Calu3 (cell line): ENCODE results near the gene AGAP3. TPM values are rescaled to one million over a fixed set of nuclear protein-coding genes. Genes with fewer than 3 reads are reported as not detected.
"Not testable (repeated sequence)": the region's sequence is repeated elsewhere in the genome, so short reads cannot be mapped to it uniquely, and the experiment has no call there.

Experiments used
- BruUV-seq: library from RNA; stranded (reverse); fragments of 400-500 nt; replicated peaks from 2 replicates; lab custom pipeline; 2021; lab: Mats Ljungman, UMichigan
- CTCF ChIA-PET: fragments of 300-600 bp; sonication (Branson Sonifier 250); formaldehyde crosslinking; loops from one replicate; lab custom pipeline; 2022; ENCODE audit warnings: antibody characterized with exemption; lab: Charles Lee
- DNase-seq: peaks from one replicate; pipeline ENCODE4 v3.0.0; 2022
- H3K27ac Mint-ChIP-seq: one replicate; pipeline ENCODE4 v1.8.0; 2022; ENCODE audit warnings: mixed read lengths; ENCODE audit not compliant: unreplicated experiment
- H3K27me3 Mint-ChIP-seq: one replicate; pipeline ENCODE4 v1.8.0; 2022; ENCODE audit warnings: mixed read lengths; ENCODE audit not compliant: unreplicated experiment
- H3K36me3 Mint-ChIP-seq: one replicate; pipeline ENCODE4 v1.8.0; 2022; ENCODE audit warnings: mild to moderate bottlenecking, moderate library complexity, mixed read lengths; ENCODE audit not compliant: insufficient read depth, unreplicated experiment
- H3K4me1 Mint-ChIP-seq: one replicate; pipeline ENCODE4 v1.8.0; 2022; ENCODE audit warnings: mild to moderate bottlenecking, low read depth, mixed read lengths; ENCODE audit not compliant: unreplicated experiment
- H3K4me3 Mint-ChIP-seq: one replicate; pipeline ENCODE4 v1.8.0; 2022; ENCODE audit warnings: mild to moderate bottlenecking, low read depth, moderate library complexity, mixed read lengths; ENCODE audit not compliant: unreplicated experiment
- H3K9me3 Mint-ChIP-seq: one replicate; pipeline ENCODE4 v1.8.0; 2022; ENCODE audit warnings: low read depth, mixed read lengths; ENCODE audit not compliant: unreplicated experiment
- CTCF ChIP-seq: fragments of 200-600 bp; IDR thresholded peaks from one replicate; pipeline ENCODE4 v1.8.0; 2022; ENCODE audit warnings: antibody characterized with exemption; ENCODE audit not compliant: unreplicated experiment
- intact Hi-C: fragments of 100-400 bp; cut with micrococcal nuclease; formaldehyde crosslinking; loops from one replicate; pipeline ENCODE4 v1.10.0; 2022; ENCODE audit not compliant: unreplicated experiment
- total RNA-seq: library from RNA; stranded (reverse); gene quantifications from 2 replicates; pipeline ENCODE4 v1.2.3, GENCODE V29; 2022

AGAP3 gene
- total RNA-seq, 1 experiment from 2014 or later: 73.4 TPM

GRCh38 chr7:151040616-151041375 is 45.5 kb upstream of the AGAP3 start:
- Mint-ChIP-seq H3K27ac (no peak overlapping the region), H3K36me3 (peaks cover 33% of the 10 kb centered on the region), H3K27me3 (no peaks in the 10 kb centered on the region), H3K4me3 (no peak overlapping the region), H3K9me3 (no peaks in the 10 kb centered on the region), H3K4me1 (peaks cover 20% of the 10 kb centered on the region)
- TF ChIP-seq CTCF: no peak
- no TSS peak for BruUV-seq
- CTCF ChIA-PET: no interaction called here
- intact Hi-C loops: no loop called here
- DNase-seq: no peak

DNA sequence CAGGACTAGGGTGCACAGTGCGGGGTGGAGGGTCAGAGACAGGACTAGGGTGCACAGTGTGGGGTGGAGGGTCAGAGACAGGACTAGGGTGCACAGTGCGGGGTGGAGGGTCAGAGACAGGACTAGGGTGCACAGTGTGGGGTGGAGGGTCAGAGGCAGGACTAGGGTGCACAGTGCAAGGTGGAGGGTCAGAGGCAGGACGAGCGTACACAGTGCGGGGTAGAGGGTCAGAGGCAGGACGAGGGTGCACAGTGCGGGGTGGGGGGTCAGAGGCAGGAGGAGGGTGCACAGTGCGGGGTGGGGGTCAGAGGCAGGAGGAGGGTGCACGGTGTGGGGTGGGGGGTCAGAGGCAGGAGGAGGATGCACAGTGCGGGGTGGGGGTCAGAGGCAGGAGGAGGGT is 42.8 kb upstream of the AGAP3 start:
- intact Hi-C loops: not testable (repeated sequence)

GRCh38 chr7:151043959-151044358 is 42.3 kb upstream of the AGAP3 start:
- CTCF ChIA-PET: interaction anchor here (1.1 kb wide), 1 partner anchor 17 kb away, joined by 3 read pairs; no protein-coding TSS in a partner anchor
- intact Hi-C loops: no loop called here
- peaks cover 15% of the 10 kb centered on the region for H3K4me1 Mint-ChIP-seq
- peaks cover 33% of the 10 kb centered on the region for H3K36me3 Mint-ChIP-seq
- H3K27ac Mint-ChIP-seq: no peak overlapping the region
- BruUV-seq: no TSS peak
- H3K4me3 Mint-ChIP-seq: no peak overlapping the region
- H3K9me3 Mint-ChIP-seq: no peaks in the 10 kb centered on the region
- TF ChIP-seq CTCF: no peak
- no peaks in the 10 kb centered on the region for H3K27me3 Mint-ChIP-seq
- no peak for DNase-seq

More for the DNA sequence above, 42.8 kb upstream of the AGAP3 start:
- H3K27ac Mint-ChIP-seq, BruUV-seq, DNase-seq, H3K27me3 Mint-ChIP-seq, CTCF ChIA-PET, H3K4me3 Mint-ChIP-seq, H3K9me3 Mint-ChIP-seq: not testable (repeated sequence)
- peaks cover 20% of the 10 kb centered on the region for H3K4me1 Mint-ChIP-seq
- H3K36me3 Mint-ChIP-seq: peaks cover 33% of the 10 kb centered on the region

DNA sequence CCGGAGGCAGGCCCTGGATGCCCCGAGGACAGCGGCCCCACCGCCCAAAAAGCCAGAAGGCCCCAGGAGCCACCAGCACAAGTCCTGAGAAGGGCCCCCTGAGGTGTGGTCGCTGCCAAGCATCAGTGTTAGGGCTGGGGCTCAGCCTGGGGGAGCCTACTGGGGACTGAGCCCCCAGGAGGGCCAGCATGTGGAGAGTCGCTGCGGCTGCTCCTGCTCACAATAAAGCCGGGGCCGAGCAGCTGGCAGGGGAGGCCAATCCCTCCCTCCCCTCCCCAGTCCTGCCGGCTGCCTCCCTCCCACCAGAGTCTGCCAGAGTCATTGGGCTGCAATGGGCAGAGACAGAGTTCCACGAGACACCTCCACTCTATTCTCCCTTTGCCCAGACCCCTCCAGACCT is 41.0 kb upstream of the AGAP3 start:
- no peak for TF ChIP-seq CTCF
- CTCF ChIA-PET: no interaction called here
- Mint-ChIP-seq H3K27ac (no peak overlapping the region), H3K4me1 (peaks cover 2% of the 10 kb centered on the region), H3K9me3 (no peaks in the 10 kb centered on the region), H3K4me3 (no peak overlapping the region), H3K36me3 (peaks cover 21% of the 10 kb centered on the region), H3K27me3 (no peaks in the 10 kb centered on the region)
- DNase-seq: no peak
- no TSS peak for BruUV-seq
- intact Hi-C loops: no loop called here

DNA sequence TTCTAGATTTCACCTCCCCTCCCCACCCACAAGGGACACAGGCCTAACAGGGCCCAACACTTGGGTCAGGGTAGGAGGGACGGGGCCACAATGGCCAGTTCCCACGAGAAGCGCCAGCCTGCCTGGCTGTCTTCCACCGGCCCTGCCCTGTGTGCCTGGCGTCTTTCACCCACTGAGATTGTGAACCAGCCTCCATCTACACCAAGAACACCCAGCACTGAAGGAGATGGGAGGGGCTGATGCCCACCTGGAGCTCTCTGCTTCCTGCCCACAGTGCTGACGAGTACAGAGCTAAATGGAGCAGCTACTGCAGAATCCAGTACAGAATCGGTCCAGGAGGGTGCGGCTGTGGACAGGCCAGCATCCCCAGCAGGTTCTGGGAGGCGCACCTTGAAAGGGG is 40.3 kb upstream of the AGAP3 start:
- DNase-seq: no peak
- Mint-ChIP-seq H3K27ac (no peak overlapping the region), H3K9me3 (no peaks in the 10 kb centered on the region), H3K4me1 (no peaks in the 10 kb centered on the region), H3K36me3 (peaks cover 17% of the 10 kb centered on the region), H3K4me3 (no peak overlapping the region), H3K27me3 (no peaks in the 10 kb centered on the region)
- no TSS peak for BruUV-seq
- intact Hi-C loops: no loop called here
- TF ChIP-seq CTCF: no peak
- CTCF ChIA-PET: interaction anchor here (0.5 kb wide), 1 partner anchor 36 kb away, joined by 5 read pairs; no protein-coding TSS in a partner anchor
